Measurements from ENCODE around the gene CPNE4. TPM values are rescaled to one million over a fixed set of nuclear protein-coding genes. Genes with fewer than 3 reads are reported as not detected.

Gene CPNE4
- not detected for total RNA-seq

DNA sequence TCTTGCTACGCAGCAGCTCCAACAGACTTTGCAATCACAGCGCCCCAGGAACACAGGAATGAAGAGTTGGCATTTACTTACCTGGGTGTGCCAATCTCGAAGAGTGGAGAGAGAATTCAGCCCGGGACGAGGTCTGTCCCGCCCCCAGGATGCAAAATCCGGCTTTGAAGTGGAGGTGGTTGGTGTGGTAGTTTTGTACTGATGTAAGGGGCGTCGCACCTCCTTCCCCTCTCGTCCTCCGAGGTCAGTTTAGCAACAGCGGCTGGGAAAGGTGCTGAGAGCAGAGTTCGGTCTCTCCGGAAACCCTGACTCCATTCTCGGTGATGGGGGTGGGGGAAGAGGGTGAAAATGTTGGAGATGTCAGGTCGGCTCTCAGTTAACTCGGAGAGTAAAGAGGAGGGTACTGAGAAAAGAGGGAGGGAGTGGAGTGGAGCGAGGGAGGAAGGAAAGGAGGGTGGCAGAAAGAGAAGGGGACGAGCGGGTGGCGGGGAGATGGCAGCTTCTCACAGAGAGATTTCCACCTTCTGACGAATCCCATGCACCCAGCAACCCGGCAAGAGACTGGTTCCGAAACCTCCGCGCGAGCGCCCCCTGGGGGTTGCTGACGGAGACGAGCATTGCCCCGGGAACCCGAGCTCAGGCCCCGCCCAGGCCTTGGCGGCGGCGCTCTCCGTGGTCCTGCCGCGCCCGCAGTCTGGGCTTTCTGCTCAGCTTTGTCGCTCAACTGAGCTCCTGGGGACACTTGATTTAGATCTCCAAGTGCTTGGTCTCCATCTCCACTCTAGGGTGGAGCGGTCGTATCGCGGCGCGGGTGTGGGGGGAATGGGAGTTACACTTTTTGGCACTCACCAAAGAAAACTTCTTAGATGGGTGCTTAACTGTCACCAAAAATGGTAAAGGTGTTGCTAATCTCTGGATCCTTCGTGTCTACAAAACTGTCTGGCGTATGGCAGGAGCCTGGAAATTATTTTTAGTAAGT, at the start of gene CPNE4:
Gene CPNE4 (minus strand): TSS at position 529 of the 979 bp plus-strand sequence.

DNA sequence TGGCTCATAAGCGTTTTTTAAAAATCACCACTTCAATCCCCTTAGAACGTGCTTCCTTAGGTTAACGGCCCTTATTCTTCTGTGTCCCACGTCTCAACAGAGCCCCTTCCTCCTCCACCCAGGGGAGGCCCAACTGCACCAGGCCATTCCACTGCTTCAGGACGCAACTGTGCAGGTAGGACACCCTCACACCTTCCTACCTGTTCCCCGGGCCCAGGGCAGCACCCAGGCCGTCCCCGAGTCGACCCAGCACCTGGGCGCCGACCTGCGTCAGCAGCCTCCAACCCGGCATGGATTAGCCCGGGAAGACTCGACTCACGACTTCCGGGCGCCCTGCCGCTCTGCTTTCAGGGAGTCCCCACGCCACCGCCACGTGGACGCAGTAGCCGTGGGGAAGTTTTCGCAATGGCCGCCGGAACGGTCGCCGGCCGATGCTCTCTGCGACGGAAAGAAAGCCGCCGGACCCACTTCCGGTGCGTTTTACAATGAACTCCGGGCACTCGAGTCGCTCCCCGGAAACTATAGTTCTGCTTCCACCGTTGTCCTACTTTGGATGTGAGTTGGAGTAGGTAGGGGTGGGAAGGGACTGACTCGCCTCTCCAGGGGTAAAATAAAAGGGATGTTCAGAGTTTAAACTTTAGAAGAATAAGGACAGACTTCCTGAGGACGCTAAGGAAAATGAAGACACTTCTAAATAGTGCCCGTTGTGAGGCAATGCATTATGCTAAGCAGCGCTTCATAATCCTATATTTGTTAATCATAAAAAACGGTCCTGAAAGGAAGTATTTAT, 532.1 kb downstream of the CPNE4 start, which contains the start of gene MRPL3:
Gene MRPL3 (minus strand): TSS at position 442 of the 790 bp plus-strand sequence. CDS start 150 bp downstream, at position 292.

Small RNA genes lying within 50 kb of the gene (microRNA-seq; reads per million reads assigned to microRNA genes)
- not detected for gene MIR5704 (ENCODE audit: borderline microRNAs expressed, borderline replicate concordance)

All from activated naive CD4-positive, alpha-beta T cell treated with anti-CD3 and anti-CD28 coated beads, Interleukin-2, amount 10 ng/mL, durations not matched to agents 5 hours and 36 hours (primary cell).